Stimulated activated CD4-positive, alpha-beta T cell treated with anti-CD3 and anti-CD28 coated beads, Interleukin-4, amount 100 ng/mL, for 1 hour (primary cell): ENCODE results near the gene TEAD1.

Source experiments
- DNase-seq: peaks from one replicate; pipeline ENCODE4 v3.0.0-alpha.2; 2020

Gene TEAD1

GRCh38 chr11:12687740-12688139, 13.5 kb downstream of the TEAD1 start:
- no peak for DNase-seq

GRCh38 chr11:12689029-12689755, 15.0 kb downstream of the TEAD1 start:
- no peak for DNase-seq

GRCh38 chr11:12690663-12691062, 16.4 kb downstream of the TEAD1 start:
- DNase-seq = no peak

- no peak for DNase-seq
These were observed 17.3 kb downstream of the TEAD1 start for GRCh38 chr11:12691473-12691872.

GRCh38 chr11:12692229-12693075, 18.2 kb downstream of the TEAD1 start:
- no peak for DNase-seq

GRCh38 chr11:12693094-12693478, 18.9 kb downstream of the TEAD1 start:
- no peak for DNase-seq

- no peak for DNase-seq
These were observed 19.4 kb downstream of the TEAD1 start for GRCh38 chr11:12693479-12694182.

GRCh38 chr11:12694183-12694531, 19.9 kb downstream of the TEAD1 start:
- no peak for DNase-seq

- no peak for DNase-seq
These were observed 21.1 kb downstream of the TEAD1 start for GRCh38 chr11:12695221-12695794.

- DNase-seq = no peak
These were observed 21.7 kb downstream of the TEAD1 start for GRCh38 chr11:12695873-12696272.

- no peak for DNase-seq
These were observed 22.8 kb downstream of the TEAD1 start for GRCh38 chr11:12696911-12697581.

GRCh38 chr11:12698048-12698447, 23.8 kb downstream of the TEAD1 start:
- DNase-seq = no peak

GRCh38 chr11:12701811-12702592, 27.8 kb downstream of the TEAD1 start:
- no peak for DNase-seq

- no peak for DNase-seq
These were observed 28.8 kb downstream of the TEAD1 start for GRCh38 chr11:12702999-12703453.

GRCh38 chr11:12704049-12704448, 29.8 kb downstream of the TEAD1 start:
- DNase-seq = no peak

GRCh38 chr11:12705874-12706273, 31.7 kb downstream of the TEAD1 start:
- no peak for DNase-seq

GRCh38 chr11:12706545-12707499, 32.6 kb downstream of the TEAD1 start:
- no peak for DNase-seq

GRCh38 chr11:12707500-12707880, 33.3 kb downstream of the TEAD1 start:
- DNase-seq = no peak

- DNase-seq = no peak
These were observed 37.3 kb downstream of the TEAD1 start for GRCh38 chr11:12711496-12711895.

GRCh38 chr11:12712132-12712531, 37.9 kb downstream of the TEAD1 start:
- DNase-seq = no peak

- no peak for DNase-seq
These were observed 40.9 kb downstream of the TEAD1 start for GRCh38 chr11:12715131-12715530.
